Right ventricle myocardium inferior (tissue), 1 donor: Measurements from ENCODE around the gene CCDC102B. TPM values are rescaled to one million over a fixed set of nuclear protein-coding genes. Genes with fewer than 3 reads are reported as not detected.

Experiments
- total RNA-seq: library from RNA; stranded (reverse); fragmentation: NEBNext Ultra II Directional; extraction: Animal tissue kit (Norgen Biotek cat#: 25700); gene quantifications from one replicate; pipeline ENCODE4 v1.2.1, GENCODE V29; 2021
- donor health status: DM: no; HTN: yes; CAD: no; lungs with severe emphysema.

The CCDC102B gene
- total RNA-seq, 1 donor from 2014 or later = 3.9 TPM

Other genes with a start within 250 kb of the CCDC102B start
- 24.7 TPM for gene TMX3, start 83.0 kb upstream of the CCDC102B start, total RNA-seq